Esophagus mucosa (tissue), 1 donor: Measurements from ENCODE around the gene COL9A2. TPM values are rescaled to one million over a fixed set of nuclear protein-coding genes. Genes with fewer than 3 reads are reported as not detected.

Experiments used
- ATAC-seq: fragments of 200-7000 bp; cut with Tn5 transposase; one replicate; pipeline ENCODE4 v1.9.1; 2020
- total RNA-seq: library from RNA; stranded (reverse); gene quantifications from one replicate; pipeline ENCODE4 v1.2.4, GENCODE V29; 2023
- donor health status: DM: yes; HTN: yes; CAD: no.

Gene COL9A2
- total RNA-seq, 1 donor from 2014 or later = 0.64 TPM

DNA sequence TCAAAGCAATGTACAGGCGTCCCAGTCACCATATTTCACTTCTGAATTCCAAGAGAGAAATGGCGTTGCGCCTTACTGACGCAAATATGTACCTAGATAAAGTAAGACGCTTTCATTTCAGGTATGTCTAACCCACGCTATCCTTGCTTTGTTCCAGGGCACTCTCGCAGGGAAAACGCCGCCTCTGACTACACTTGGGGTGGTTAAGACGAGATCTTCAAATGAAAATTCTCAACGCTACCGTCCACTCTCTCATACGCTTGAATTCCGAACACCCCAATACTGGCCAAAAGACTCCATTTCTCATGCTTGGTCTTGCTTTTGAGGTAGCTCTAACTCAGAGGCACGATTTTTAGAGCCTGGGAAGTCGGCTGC, 59.8 kb downstream of the COL9A2 start:
- no peak for ATAC-seq

DNA sequence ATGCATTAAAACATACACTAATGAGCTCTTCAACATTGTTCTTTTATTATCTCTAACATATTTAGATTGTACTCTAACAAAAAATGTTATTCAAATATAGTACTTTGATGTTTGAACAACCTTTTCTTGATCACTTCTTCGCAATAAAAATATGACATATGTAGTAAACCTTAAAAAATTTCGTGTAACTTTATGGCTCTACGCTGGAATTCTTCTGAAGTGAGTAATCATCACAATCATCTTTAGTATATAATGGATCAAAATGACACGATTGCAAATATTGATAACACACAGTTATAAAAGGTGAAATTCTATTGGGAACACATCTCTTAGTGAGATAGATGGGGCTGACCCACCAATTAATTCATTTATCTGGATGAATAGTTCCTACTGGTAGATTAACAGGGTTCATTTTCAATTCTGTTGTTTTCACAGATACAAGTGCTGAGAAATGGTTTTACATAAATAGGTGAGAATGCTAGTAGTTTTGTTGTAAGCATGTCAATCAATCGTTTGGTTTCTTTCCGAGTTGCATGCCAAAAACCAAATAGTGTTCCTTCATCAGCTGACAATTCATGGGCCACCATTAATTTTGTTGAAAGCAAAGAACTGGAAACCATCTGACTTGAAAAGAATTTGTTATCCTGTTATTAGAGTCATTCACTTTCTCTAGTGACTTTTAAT, 60.5 kb downstream of the COL9A2 start:
- ATAC-seq = no peak

DNA sequence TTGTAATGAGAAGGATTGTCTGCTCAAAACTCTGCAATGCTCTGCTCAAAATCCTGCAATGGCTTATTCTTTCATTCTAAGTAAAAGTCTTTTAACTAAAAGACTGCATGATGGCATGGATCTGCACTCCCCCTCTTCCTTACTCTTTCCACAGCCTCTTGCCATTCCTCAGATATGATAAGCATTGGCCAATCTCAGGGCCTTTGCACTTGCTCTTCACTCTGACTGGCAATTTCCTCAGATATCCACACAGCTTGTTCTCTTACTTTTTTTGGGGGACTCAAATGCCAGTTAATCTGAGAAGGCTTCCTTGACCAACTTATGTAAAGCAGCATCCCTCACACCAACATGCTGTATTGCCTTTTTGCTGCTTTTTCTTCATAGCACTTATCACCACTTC, 61.9 kb downstream of the COL9A2 start:
- no peak for ATAC-seq

DNA sequence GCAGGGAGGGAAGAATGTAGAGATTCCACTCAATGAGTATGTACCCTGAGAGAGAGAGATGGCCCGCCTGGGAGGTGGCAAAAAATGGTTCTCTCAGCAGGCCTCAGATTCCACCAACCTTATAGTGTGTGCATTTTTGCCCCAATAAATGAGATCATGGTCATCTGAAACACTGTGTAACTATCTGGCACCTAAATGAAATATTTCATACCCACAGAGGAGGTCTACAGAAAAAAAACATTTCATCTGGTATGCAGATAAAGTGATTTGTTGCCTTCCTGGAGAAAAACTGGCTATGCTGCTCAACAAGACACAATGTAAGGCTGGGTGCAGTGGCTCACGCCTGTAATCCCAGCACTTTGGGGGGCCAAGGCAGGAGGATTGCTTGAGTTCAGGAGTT, 64.5 kb downstream of the COL9A2 start:
- ATAC-seq = no peak

DNA sequence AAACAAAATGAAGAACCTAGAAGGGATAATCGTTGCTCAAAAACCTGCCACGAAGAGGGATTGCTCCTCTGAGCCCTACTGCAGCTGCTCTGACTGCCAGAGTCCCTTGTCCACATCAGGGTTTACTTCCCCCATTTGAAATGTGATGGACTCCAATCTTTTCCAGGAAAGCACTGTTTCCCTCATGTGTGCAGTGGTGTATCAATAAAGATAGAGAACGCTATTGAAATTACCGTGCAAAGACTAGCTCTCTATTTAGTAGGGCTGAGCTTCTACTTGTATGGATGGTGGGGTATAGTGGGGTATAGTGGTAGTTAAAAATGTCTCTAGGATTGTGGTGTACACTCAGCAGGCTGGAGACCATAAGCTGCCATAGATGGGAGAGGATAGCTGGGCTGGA, 65.6 kb downstream of the COL9A2 start:
- ATAC-seq = no peak

Other genes with a start within 250 kb of the COL9A2 start
- gene PPT1, start 220.0 kb downstream of the COL9A2 start, total RNA-seq = 41.0 TPM
- gene RLF, start 155.9 kb downstream of the COL9A2 start, total RNA-seq = 10.0 TPM
- not detected for gene TMCO2, start 69.3 kb downstream of the COL9A2 start, total RNA-seq
- gene ZMPSTE24, start 59.0 kb downstream of the COL9A2 start, total RNA-seq = 25.8 TPM
- 17.9 TPM for gene SMAP2, start 56.4 kb upstream of the COL9A2 start, total RNA-seq
- 1.6 TPM for gene ZFP69B, start 133.2 kb upstream of the COL9A2 start, total RNA-seq
- 2.4 TPM for gene ZFP69, start 160.0 kb upstream of the COL9A2 start, total RNA-seq
- gene EXO5, start 191.5 kb upstream of the COL9A2 start, total RNA-seq = 3.0 TPM
- 1.8 TPM for gene ZNF684, start 214.4 kb upstream of the COL9A2 start, total RNA-seq